ENCODE measurements around the gene ATP6V1B1.

The ATP6V1B1 gene

DNA sequence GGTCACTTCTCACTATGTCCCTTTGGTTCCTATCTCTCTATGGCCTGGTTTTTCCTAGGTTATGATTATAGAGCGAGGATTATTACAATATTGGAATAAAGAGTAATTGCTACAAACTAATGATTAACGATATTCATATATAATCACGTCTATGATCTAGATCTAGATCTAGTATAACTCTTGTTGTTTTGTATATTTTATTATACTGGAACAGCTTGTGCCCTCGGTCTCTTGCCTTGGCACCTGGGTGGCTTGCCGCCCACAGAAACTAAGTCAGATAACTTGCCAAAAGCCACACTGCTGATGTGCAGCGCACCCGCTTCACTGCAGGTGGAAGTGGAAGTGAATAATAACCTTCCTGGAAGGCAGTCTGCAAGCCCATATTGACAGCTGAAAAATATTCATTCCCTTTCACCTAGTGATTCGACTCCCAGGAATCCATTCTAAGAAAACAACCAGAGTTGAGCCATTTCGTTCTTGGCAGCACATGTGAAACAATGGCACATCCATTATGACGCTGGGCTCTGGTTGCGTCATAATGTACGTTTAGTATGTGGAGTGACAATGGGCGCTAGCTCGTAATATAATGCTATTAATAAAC lies 42.0 kb downstream of the ATP6V1B1 start:
- no peak for DNase-seq

DNA sequence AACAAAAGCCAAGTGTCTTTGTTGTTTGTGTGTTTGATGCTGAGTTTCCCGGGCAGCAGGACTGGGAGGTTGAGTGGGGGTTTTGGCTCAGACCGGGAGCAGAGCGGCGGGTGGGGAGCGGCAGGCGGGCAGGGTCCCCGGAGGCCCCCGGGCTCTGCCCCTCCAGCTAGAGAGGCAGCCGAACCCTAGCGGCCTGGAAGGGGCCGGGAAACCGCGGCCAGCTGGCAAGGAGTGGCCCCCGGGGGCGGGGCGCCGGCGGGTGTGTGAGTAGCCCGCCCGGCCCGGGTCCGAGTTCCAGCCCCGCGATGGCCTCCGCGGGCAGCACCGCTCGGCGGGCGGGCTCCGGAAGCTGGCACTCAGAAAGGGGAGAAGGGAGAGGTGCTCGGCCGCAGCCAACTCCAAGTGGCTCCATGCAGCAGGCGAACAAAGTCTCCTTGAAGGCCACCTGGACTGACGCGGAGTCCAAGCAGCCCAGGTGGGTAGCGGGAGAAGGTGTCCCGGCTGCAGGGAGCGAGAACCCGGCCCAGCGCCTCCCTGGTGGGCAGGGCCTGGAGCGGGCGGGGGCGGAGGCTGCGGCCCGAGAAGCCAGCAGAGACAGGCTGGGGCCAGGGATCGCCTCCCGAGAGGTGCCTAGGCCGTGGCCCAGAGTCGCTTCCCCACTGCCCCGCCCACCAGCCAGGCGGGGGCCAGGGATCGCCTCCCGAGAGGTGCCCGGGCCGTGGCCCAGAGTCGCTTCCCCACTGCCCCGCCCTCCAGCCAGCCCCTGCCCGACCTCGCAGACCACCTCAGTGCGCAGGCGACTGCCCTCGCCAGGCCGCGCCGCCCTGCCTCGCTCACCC lies 42.9 kb downstream of the ATP6V1B1 start, which contains the start of gene ANKRD53:
Gene ANKRD53 (plus strand): TSS at position 290 of the 839 bp plus-strand sequence. CDS start 16 bp downstream, at position 306.
- no peak for DNase-seq

DNA sequence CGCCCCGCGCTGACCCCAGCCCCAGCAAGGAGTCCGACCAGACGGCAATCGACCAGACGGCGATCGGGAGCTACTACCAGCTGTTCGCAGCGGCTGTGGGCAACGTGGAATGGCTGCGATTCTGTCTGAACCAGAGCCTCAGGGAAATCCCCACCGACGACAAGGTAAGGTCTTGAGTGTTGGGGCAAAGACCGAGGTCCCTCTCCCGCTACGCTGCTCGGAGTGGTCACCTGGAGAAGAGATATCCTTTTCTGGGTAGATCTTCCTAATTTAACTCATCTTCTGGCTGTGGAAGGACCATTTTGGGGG lies 43.4 kb downstream of the ATP6V1B1 start:
- DNase-seq = no peak

DNA sequence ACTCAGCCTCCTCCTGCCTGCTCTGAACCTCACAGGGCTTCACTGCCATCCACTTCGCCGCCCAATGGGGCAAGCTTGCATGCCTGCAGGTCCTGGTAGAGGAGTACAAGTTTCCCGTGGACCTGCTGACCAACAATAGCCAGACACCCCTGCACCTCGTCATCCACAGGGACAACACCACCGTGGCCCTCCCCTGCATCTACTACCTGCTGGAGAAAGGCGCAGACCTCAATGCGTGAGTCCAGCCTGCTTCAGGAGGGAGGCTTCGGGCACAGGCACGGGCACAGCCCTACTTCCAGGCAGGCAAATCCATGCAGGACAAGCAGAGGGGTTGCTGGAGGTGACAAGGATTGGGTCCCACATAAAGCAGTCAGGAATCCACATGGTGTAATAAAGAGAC lies 43.9 kb downstream of the ATP6V1B1 start:
- no peak for DNase-seq

DNA sequence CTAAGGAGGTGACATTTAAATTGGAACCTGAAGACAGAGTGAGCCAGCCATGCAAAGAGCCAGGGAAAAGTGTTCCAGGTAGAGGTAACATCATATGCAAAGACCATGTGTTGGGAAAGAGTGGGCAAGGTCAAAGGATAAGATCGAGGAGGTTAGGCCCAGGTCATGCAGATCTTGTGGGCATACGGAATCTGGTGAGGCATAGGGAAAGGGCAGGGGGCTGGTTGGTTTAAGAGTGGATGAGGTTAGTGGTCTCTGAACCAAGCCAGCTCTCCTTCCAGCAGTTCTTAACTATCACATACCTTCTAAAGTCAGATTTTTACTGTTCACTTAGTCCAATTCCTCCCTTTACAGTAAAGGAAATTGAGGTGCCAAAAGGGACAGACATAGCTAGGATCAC lies 45.7 kb downstream of the ATP6V1B1 start:
- DNase-seq = no peak

DNA sequence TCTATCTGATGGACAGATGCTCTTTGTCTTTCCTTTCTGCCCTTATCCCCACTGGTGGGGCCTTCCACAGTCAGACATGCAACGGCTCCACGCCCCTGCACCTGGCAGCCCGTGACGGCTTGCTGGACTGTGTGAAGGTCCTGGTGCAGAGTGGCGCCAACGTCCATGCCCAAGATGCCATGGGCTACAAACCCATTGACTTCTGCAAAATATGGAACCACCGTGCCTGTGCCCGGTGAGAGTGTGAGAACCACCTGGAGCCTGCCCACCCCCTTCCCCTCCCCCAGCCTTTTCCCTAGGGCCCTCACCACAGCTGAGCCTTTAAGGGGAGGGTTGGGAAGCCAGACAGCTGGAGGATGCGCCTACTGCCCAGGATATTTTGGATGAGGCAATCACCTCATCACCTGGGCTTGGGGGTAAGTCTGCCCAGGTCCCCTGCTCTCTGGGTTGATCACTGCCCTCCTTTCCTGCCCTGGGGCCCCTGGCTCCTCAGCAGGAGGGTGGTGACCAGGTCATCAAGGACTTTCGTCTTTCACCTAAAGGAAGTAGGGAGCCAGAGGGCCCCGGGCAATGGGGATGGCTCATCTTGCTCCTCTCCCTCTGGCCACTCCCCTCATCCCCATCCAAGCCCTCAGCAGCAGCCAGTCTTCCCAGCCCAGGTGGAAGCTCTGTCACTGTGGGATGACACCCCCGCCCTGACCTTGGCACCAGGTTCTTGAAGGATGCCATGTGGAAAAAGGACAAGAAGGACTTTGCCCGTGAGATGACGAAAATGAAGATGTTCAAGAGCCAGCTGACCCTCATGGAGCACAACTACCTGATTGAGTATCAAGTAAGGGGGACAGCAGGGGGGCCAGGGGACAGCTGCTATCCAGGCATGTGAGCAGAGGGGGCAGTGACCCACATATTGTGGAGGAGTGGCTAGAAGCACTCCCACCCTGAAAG lies 46.4 kb downstream of the ATP6V1B1 start:
- DNase-seq = no peak

DNA sequence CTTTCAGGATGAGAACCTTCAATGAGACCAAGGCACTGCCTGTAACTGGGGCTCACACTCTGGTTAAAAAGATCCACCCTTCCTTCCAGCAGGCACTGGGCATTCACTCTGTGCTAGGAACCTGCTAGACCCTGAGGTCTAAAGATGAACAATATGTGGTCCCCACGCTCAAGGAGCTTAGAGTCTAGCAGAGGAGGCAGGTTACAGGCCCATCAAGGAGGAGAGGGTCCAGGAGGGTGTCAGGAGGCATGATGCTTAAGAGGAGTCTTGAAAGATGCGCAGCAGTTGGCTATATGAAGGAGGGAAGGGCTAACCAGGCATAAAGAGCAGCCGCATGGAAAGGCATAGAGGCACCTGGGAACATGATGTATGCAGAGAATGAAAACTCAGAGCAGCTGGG lies 47.3 kb downstream of the ATP6V1B1 start:
- DNase-seq = no peak

DNA sequence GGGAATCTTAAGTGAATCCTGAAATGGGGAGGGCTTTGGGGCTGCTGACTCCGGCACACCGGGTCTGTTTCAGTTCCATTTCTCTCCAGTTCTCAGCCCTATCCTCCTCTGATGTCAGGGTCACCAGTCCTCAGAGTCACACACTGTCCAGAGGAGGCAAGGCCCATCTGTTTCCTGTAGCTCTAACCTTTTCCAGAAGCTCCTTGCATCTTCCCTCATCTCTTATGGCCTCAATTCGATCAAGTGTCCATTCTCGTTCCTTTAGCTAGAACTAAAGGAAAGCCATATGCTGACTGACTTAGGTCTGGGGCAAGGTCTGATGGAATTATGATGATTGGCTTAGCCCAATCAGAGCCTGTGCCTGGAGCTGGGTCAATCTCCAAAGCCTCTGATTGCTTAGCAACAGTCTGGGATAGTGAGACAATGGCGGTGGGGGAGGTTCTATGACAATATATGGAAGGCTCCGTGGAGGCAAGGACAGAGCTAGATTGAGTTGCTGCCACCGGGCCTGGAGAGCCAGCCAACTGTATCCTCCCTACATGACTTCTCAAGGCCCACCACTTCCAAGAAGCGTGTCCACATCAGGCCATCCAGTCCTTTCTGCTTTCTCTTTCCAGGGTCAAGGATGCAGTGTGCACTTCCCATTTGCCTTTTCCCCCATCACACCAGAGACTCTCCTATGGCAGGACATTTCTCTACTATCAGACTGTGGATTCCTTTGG lies 48.0 kb downstream of the ATP6V1B1 start:
- DNase-seq = no peak

DNA sequence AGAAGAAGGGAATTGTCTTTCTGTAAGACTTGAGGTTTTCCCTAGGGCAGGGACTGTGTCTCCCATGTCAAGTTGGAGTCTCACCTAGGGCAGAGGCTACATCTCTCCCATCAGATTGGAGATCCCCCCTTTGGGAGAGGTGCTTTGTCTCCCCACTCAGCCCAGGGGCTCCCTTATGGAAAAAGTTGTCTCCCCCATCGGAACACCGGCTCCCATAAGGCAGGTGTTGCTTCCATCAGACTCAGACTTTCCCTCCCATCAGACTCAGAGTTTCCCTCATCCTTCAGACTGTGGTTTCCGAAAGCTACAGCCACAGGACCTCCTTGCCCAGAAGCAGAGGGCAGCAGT lies 48.5 kb downstream of the ATP6V1B1 start:
- DNase-seq = no peak

DNA sequence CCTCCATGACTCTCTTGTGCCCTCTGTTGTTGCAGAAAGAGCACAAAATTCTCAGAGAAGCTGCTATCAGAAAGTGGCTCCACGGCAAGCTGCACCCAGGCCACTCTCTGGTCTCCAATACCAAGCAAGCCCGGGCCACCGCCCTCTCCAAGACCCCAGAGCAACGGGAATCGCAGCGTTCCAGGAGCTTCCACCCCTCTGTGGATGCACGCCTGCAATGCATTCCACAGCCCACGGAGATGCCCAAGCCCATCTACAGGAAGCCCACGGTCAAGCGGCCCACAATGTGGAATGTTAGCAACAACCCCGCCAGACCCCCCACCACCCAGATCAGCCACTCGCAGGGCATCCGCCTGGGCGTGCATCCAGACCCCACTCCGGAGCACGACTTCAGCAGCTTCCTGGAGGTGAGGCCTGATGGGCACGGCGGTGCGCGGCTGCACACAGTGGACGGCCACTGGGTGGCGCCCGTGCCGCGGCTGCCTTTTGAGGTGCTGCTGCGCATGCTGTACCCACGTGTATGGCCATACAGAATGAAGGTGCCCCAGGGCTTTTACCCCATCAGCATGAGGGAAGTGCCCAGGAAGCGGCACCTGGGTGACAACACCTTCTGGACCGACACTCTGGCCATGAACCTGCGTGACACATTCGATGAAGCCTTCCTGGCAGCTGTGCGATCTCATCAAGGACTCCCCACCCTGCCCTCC lies 49.0 kb downstream of the ATP6V1B1 start:
- DNase-seq = no peak

DNA sequence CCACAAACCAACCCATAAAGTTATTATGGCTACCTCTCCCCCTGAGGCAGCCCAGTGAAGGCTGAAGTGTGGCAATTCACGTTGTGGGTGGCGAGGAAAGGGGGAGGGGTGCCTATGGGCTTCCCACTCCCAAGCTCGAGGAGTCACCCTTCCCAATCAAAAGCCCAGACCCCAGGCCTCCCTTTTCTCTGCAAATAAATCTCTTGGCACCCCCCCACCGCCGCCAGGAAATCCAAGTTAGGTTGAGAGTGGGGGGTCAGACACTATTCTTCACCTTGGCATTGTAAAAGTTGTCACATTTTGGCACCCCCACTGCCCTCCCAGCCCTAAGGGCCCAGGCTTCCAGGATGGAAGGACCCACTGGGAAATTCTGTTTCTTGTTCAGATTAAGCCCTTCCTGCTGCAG lies 49.6 kb downstream of the ATP6V1B1 start:
- DNase-seq = no peak

DNA sequence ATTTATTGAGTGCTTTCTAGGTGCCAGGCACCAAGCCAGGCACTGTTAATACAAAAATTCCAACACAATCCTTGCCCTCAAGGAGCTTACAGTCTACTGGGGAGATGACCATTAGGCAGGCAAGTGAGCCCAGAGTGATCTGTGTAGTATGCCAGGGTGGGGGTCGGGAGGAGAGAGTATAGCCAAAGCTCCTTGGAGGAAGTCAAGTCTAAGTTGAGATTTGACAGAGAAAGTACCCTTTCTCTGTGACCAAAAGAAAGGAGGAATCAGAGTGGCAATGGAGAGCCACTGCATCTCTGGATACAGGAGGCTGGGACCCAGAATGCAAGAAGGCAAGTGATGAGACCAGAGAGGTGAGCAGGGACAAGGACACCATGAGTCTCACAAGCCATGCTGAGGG lies 50.3 kb downstream of the ATP6V1B1 start:
- no peak for DNase-seq

DNA sequence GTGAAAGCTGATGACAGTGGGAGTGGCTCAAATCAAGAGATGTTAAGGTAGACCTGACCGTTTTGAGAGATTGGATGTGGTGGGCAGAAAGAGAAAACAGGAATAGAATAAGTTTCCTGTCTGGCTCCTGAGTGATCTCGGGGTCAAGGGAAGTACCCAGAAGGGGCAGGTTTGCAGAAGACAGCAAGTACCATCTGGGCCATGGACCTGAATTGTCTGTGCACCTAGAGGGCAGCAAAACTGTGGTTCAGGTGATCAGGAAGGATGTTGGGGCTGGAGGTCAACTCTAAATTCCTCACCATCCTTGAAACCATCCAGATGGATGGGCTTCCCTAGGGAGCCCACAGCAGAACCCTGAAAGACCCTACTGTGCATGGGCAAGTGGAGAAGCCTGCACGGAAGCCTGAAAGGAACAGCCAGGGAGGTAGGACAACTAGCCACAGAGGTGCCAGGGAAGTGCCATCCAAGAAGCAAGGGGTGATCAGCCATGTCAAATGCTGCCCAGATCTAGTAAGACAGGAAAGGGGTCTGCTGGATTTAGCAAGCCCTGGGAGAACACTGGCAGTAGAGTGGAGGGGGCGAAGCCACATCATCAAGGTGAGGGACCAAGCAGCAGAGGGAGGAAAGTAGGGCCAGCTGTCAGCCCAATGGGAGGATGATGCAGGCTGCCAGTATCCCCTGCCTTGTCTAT lies 50.9 kb downstream of the ATP6V1B1 start:
- no peak for DNase-seq

DNA sequence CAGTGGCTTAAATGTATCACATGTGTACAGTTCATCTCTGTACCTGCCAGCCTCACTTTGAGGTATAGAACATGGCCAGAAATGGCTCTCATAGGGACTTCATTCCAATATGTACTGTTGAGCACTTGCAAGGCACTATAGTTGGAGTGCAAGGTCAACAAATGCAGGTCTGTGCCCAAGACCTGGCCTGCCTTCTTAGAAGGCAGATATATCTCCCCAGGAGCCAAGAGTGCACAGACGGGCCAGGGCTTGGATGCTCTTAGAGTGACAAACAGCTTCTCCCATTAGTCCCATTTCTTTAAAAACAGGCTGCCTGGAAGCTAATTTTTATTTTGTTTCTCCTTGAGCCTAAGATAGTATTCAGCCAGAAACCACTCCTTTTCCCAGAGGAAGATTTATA lies 51.7 kb downstream of the ATP6V1B1 start:
- DNase-seq = no peak

DNA sequence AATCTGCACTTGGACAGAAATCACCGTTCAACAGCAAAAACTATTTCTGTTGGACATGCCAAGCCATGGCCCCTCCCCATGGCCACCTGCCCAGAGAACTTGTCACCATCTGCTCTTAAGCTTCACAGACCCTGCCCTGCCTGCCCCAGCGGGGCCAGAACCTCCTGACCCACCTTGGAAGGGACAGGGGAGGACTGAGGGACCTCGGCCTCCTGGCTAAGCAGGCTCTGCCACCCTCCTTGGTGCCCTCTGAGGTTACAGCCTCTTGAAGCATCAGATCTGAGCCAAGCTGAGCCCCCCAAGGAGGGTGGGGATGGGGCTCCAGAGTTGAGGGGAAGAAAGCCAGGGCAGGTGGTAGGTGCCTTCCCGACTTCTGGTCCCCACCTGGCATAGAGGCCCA lies 52.5 kb downstream of the ATP6V1B1 start:
- no peak for DNase-seq

DNA sequence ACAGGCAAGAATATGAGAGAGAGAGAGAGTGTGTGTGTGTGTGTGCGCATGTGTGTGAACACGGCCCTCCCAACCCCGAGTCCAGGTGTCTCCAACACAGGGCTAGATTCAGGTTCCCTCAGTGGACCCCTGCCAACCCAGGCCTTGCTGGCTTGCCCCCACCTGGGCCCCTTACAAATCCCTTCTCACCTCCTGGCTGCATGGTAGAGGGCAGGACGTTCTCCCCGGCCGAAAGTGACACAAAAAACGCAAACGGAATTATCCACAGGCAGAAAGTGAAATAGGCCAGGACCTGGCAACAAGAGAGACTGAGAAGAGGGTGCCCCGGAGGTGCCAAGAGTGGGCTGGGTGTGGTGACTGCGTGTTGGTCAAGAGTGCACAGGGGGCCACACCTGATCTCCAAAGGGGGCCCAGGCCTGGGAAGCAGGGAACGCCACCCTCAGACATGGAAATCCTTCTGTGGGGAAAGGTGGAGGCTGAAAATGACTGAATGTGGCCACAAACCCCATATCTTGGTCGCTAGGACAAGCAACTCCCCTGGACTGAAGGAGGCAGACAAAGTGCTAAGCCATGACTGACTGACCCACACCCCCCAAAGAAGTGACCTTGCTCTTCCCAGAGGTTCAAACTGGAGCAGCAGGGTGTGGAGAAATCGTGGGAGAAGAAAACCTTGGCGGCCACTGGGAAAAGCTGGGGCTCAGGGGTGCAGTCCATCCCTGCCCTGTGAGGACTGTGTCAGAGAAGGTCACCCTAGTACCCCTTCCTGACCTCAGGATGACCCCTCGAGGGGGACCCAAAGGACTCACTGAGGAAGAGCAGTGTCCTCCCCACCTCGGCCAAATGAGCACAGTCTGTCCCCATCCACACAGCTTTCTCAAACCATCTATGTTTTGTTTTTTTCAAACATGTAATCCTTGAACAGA lies 53.3 kb downstream of the ATP6V1B1 start:
- no peak for DNase-seq

DNA sequence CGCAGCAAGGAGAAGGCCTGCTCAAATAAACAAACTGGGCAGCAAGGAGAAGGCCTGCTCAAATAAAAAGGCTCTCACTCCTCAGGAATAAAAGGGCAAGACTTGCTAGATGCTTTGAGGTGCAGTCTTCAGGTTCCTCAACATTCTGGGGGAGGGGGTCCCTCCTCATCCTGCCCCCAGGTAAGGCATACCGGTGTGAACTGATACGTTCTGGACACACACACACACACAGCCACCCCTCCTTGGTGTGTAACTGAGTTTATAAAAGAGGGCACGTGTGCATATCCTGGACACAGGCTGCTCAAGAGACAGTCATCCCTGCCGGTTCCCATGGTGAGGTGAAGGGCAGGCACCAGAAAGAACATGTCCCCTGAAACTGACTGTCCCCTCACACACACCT lies 54.5 kb downstream of the ATP6V1B1 start:
- DNase-seq = no peak

DNA sequence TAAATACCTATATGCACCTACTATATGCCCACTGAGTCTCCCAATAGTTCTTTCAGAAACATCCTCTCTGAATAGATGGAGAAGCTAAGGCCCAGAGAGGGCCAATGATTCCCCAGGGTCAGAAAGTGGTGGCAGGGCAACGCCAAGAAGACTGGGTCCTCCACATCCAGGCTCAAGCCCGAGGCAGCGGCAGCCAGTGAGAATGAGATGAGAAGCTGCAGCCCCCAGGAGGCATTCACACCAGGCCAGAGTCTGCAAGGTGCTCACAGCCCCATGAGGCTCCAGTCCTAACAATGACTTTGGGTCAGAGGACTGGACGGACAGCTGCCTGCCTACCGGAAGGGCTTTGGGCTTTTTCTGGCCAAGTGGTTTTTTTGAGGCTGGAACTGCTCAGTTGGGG lies 55.4 kb downstream of the ATP6V1B1 start:
- no peak for DNase-seq

DNA sequence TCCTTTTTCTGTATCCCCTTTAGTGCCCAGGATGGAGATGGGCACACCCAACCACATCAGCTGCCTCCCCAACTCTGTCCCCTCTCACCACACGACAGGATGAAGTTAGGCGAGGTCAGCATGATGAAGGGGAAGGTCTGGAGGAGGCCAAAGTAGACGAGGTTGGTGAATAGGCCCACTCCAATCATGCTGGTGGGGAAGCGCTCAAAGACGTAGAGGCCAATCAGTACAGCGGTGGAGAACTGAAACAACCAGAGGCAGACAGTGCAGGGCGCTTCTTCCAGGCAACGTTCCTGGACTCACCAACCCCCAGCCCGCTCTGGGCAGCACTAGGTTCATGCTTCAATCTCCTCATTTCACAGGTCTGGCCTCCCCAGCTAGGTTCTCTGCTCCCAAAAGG lies 56.0 kb downstream of the ATP6V1B1 start:
- no peak for DNase-seq

All from SHP77 treated with DMSO at 0.1 percent for 48 hours (cell line).